ENCODE results near the gene SLC35G6.
"Not testable (repeated sequence)": the region's sequence is repeated elsewhere in the genome, so short reads cannot be mapped to it uniquely, and the experiment has no call there.

Gene SLC35G6

DNA sequence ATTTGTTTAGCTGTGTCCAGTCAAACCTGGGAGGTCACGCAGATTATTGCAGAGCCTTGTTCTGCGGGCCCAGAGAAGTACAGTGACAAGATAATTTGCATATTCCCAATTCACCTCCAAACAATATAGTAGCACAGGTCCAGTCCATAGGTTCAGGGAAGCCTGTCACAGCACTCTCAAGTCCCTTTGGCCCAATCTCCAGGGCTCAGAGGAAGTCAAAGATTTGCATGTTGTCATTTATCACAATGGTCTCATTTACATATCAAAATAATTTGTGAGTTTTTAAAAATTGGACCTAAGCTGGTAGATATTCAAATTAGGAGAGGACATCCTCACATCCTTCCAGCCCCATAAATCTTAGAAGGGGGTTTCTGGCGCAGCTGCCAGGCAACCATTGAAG, 13.7 kb upstream of the SLC35G6 start:
- TF ChIP-seq, protein P1, sequence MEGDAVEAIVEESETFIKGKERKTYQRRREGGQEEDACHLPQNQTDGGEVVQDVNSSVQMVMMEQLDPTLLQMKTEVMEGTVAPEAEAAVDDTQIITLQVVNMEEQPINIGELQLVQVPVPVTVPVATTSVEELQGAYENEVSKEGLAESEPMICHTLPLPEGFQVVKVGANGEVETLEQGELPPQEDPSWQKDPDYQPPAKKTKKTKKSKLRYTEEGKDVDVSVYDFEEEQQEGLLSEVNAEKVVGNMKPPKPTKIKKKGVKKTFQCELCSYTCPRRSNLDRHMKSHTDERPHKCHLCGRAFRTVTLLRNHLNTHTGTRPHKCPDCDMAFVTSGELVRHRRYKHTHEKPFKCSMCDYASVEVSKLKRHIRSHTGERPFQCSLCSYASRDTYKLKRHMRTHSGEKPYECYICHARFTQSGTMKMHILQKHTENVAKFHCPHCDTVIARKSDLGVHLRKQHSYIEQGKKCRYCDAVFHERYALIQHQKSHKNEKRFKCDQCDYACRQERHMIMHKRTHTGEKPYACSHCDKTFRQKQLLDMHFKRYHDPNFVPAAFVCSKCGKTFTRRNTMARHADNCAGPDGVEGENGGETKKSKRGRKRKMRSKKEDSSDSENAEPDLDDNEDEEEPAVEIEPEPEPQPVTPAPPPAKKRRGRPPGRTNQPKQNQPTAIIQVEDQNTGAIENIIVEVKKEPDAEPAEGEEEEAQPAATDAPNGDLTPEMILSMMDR (IDR thresholded peaks at IDR 0.05; ENCODE audit: borderline replicate concordance, insufficient read depth, low read depth, low read length): no peak
- no peak overlapping the region for H3K4me3 ChIP-seq (ENCODE audit: low read depth, low read length)

DNA sequence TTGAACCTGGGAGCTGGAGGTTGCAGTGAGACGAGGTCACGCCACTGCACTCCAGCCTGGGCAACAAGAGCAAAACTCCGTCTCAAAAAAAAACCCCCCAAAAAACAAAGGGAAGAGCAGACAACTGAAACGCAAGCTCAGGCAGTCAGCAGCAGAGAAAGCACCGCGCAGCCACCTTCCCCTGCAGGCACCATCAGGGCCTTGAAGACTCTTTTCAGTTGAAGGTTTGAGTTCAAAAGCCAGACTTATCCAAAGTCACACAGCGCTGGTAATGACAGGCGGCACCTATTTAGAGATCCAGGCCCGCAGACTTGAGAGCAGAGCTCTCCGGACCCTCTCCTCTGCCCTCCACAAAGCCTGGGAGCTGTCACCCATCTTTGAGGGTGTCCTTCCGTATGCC, 13.0 kb upstream of the SLC35G6 start:
- no peak overlapping the region for H3K4me3 ChIP-seq (ENCODE audit: low read depth, low read length)
- TF ChIP-seq, protein P1 (IDR thresholded peaks at IDR 0.05; ENCODE audit: borderline replicate concordance, insufficient read depth, low read depth, low read length): no peak

DNA sequence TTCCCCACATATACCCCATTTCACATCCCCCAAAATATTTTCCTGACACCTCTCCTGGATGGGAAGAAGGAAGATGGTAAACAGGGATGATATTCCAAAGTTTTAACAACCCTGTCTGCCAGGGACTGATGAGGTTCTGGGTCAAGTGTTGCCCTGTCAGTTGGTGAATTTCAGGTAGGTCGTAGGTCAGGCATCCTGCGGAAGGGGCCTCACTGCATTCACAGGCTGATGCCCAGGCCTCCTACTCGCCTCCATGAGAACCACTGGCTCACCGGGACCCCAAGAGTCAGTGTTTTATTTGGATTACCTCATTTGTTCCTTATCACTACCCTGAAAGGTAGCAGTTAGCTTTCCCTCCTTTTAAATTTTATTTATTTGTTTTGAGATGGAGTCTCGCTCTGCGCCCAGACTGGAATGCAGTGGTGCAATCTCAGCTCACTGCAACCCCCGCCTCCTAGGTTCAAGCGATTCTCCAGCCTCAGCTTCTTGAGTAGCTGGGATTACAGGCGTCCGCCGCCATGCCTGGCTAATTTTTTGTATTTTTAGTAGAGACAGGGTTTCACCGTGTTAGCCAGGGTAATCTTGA, 12.3 kb upstream of the SLC35G6 start:
- TF ChIP-seq, protein P1 (IDR thresholded peaks at IDR 0.05; ENCODE audit: borderline replicate concordance, insufficient read depth, low read depth, low read length): no peak
- H3K4me3 ChIP-seq (ENCODE audit: low read depth, low read length): no peak overlapping the region

DNA sequence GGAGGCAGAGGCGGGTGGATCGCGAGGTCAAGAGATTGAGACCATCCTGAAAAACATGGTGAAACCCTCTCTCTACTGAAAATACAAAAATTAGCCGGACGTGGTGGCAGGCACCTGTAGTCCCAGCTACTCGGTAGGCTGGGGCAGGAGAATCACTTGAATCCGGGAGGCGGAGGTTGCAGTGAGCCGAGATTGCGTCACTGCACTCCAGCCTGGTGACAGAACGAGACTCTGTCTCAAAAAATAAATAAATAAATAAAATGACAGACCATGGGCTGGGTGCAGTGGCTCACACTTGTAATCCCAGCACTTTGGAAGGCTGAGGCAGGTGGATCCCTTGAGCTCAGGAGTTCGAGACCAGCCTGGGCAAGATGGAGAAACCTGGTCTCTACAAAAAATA, 11.4 kb upstream of the SLC35G6 start:
- not testable (repeated sequence) for H3K4me3 ChIP-seq (ENCODE audit: low read depth, low read length)

- not testable (repeated sequence) for H3K4me3 ChIP-seq (ENCODE audit: low read depth, low read length)
Measured at GRCh38 chr17:7470457-7470973, 10.7 kb upstream of the SLC35G6 start.

DNA sequence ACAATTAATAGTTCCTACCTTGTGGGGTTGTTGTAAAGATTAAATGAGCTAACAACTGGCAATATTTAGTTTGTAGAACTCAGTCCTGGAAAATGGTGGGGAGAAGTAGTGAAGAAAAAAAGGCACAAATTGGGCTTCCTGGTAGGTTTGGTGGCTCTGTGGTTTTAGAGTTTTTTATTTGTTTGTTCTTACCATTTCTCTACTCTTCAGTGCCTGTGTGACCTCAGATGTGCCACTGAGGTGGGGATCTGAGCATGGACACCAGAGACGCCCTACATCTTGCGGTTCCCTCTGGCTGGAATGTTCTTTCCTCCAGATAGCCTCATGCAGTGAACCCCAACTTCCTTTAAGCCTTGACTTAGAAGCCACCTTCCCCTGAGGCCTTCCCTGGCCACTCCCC, 9.5 kb upstream of the SLC35G6 start:
- H3K4me3 ChIP-seq (ENCODE audit: low read depth, low read length): no peak overlapping the region
- TF ChIP-seq, protein P1 (IDR thresholded peaks at IDR 0.05; ENCODE audit: borderline replicate concordance, insufficient read depth, low read depth, low read length): no peak

DNA sequence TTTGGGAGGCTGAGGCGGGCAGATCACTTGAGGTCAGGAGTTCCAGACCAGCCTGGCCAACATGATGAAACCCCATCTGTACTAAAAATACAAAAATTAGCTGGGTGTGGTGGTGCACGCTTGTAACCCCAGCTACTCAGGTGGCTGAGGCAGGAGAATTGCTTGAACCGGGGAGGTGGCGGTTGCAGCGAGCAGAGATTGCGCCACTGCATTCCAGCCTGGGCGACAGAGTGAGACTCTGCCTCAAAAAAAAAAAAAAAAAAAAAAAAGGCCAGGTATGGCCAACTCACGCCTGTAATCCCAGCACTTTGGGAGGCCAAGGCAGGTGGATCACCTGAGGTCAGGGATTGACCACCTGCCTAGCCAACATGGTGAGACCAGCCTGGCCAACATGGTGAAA, 6.5 kb upstream of the SLC35G6 start:
- H3K4me3 ChIP-seq (ENCODE audit: low read depth, low read length): not testable (repeated sequence)

DNA sequence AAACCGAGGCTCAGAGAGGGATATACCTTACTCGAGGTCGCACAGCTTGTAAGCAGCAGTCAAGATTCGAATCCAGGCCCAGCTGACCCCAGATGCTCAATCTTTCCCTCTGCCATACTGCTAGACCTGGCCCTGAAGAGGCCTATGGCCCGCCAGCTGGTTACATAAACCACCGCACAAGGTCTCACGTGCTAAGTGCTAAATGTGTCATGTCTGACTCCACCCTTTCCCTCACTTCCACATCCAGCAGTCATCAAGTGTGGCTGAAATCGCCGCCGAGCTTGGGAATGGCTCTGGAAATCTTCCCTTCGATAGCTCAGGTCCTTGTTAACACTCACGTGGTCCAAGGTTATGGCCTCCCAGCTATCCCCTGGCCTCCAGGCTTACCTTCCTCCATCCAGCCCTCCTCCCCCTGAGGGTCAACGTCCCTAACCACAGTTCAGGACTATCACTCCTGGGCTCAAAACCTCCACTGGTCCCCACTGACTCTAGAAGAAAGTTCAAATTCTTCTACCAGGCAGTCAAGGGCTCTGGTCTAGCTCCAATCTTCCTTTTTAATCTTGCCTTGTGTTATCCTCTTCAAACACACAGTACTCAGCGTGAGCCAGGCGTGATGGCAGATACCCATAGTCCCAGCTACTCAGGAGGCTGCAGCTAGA, 5.4 kb upstream of the SLC35G6 start:
- TF ChIP-seq, protein P1 (IDR thresholded peaks at IDR 0.05; ENCODE audit: borderline replicate concordance, insufficient read depth, low read depth, low read length): no peak
- H3K4me3 ChIP-seq (ENCODE audit: low read depth, low read length): no peak overlapping the region

DNA sequence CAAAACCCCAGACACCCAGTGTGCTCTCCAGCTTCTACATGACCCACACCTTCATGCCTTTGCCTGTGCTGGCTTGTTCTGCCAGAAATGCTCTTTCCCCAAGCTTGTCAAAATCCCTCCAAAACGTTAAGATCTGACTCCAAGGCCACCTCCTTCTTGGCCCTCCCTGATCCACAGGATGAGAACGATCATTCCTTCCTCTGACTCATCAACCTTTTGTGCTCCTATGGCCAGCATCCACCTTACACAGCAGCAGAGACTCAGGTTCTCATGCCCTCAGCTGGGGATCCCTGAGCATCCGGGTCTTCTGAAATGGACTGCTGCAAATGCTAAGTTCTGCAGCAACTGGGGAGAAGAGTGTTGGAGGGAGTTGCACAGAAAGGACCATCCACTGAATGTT, 4.8 kb upstream of the SLC35G6 start:
- TF ChIP-seq, protein P1 (IDR thresholded peaks at IDR 0.05; ENCODE audit: borderline replicate concordance, insufficient read depth, low read depth, low read length): no peak
- H3K4me3 ChIP-seq (ENCODE audit: low read depth, low read length): no peak overlapping the region
